ENCODE results near the gene HACD3. TPM values are rescaled to one million over a fixed set of nuclear protein-coding genes. Genes with fewer than 3 reads are reported as not detected.
A peak's percentile ranks its signal among the peaks of the same experiment; 100 is the strongest.
"Not testable (repeated sequence)": the region's sequence is repeated elsewhere in the genome, so short reads cannot be mapped to it uniquely, and the experiment has no call there.

The HACD3 gene
- total RNA-seq, 1 donor from 2014 or later: 46.0 TPM

DNA sequence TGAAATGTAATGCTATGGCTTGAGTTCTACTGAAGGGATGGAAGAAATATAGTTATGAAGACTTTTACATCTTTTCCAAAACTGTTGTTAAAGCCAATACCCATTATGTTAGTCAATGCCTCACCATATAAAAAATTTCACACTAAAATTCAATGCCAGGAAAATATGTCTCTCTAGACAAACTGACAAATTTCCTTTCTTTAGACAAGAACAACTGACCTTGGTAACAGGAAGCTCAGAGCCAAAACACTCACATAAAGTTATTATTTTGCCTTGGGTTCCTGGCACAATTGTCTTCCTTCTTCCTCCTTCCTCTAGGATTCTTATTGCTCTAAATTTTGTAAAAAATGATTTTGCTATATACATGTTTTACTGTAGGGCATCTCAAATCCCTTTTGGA, 54.0 kb downstream of the HACD3 start:
- no peak for DNase-seq (ENCODE audit: low spot score)
- H3K9me3 Mint-ChIP-seq: no peaks in the 10 kb centered on the region
- H3K4me3 Mint-ChIP-seq: no peak overlapping the region
- peak overlapping the region; percentile 74 for H3K27ac Mint-ChIP-seq
- peaks cover 25% of the 10 kb centered on the region for H3K4me1 Mint-ChIP-seq (ENCODE audit: low read depth)
- no peaks in the 10 kb centered on the region for H3K27me3 Mint-ChIP-seq (ENCODE audit: insufficient read depth)
- intact Hi-C loops (cut with micrococcal nuclease): no loop called here
- peaks cover 54% of the 10 kb centered on the region for H3K36me3 Mint-ChIP-seq (ENCODE audit: low read depth)

DNA sequence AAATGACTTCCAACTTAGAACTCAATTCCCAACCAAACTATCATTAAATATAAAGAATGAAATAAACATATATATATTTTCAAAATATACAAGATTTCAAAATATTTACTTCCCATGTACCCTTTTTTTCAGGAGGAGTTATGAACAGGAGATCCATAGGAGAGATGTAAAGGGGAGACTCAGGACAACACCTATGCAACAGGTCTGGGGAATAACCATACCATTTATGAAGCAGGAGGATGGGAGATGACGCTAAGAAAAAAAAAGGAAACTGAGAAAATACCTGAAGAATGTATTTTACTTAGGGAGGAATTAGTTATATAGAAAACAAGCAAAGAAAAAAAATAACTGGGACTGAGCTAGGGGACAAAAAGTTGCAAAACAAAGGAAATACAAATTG, 56.8 kb downstream of the HACD3 start:
- peaks cover 54% of the 10 kb centered on the region for H3K36me3 Mint-ChIP-seq (ENCODE audit: low read depth)
- intact Hi-C loops (cut with micrococcal nuclease): no loop called here
- no peak for DNase-seq (ENCODE audit: low spot score)

DNA sequence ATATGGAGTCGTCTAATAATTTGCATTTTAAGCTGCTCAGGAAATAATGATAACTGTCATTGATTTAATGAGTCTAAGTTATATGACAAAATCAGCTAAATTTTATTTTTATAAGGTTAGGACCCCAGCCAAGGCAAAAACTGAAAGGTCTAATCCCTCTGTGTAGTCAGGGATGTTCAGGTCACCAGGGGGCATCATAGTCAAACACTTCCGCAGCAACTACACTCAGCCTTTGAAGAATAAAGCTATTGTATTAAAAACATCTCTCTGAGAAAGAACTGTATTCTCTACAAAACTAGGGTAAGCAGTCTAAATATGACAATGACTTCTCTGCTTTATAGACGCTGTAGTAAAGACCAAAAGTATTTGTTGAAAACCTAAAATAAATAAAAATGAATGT, 65.7 kb downstream of the HACD3 start:
- H3K27ac Mint-ChIP-seq: no peak overlapping the region
- H3K36me3 Mint-ChIP-seq (ENCODE audit: low read depth): peaks cover 30% of the 10 kb centered on the region
- intact Hi-C loops (cut with micrococcal nuclease): no loop called here
- no peak overlapping the region for H3K4me3 Mint-ChIP-seq
- no peaks in the 10 kb centered on the region for H3K4me1 Mint-ChIP-seq (ENCODE audit: low read depth)
- H3K9me3 Mint-ChIP-seq: no peaks in the 10 kb centered on the region
- H3K27me3 Mint-ChIP-seq (ENCODE audit: insufficient read depth): no peaks in the 10 kb centered on the region
- DNase-seq (ENCODE audit: low spot score): no peak

More for the DNA sequence above, 56.8 kb downstream of the HACD3 start:
- Mint-ChIP-seq H3K9me3 (no peaks in the 10 kb centered on the region), H3K4me1 (ENCODE audit: low read depth) (peaks cover 25% of the 10 kb centered on the region), H3K4me3 (no peak overlapping the region), H3K27me3 (ENCODE audit: insufficient read depth) (no peaks in the 10 kb centered on the region), H3K27ac (no peak overlapping the region)

DNA sequence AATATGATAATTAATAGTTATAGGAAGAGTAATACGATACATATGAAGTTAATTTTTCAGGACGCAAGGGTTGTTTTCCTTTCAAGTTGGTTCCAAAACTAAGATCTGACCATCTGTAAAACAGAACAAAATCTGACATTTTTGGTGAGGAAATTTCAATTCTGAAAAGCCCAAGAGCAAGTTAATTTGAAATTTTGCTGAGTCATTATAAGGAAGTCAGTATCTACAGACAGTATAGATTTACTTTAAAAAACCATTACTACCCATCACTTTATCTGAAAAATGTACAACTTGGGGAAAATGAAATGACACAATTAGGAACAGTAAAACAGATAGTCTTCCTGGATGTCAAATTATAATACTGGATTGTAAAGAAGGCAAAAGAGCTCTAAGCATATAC, 68.2 kb downstream of the HACD3 start:
- Mint-ChIP-seq H3K4me3 (no peak overlapping the region), H3K27me3 (ENCODE audit: insufficient read depth) (no peaks in the 10 kb centered on the region), H3K27ac (no peak overlapping the region), H3K36me3 (ENCODE audit: low read depth) (peaks cover 20% of the 10 kb centered on the region), H3K4me1 (ENCODE audit: low read depth) (no peaks in the 10 kb centered on the region), H3K9me3 (no peaks in the 10 kb centered on the region)
- DNase-seq (ENCODE audit: low spot score): no peak
- intact Hi-C loops (cut with micrococcal nuclease): no loop called here

GRCh38 chr15:65599677-65600076, 69.4 kb downstream of the HACD3 start:
- Mint-ChIP-seq H3K9me3 (no peaks in the 10 kb centered on the region), H3K27ac (no peak overlapping the region), H3K36me3 (ENCODE audit: low read depth) (peaks cover 20% of the 10 kb centered on the region), H3K4me3 (no peak overlapping the region), H3K4me1 (ENCODE audit: low read depth) (no peaks in the 10 kb centered on the region), H3K27me3 (ENCODE audit: insufficient read depth) (no peaks in the 10 kb centered on the region)
- no peak for DNase-seq (ENCODE audit: low spot score)
- intact Hi-C loops (cut with micrococcal nuclease): no loop called here

GRCh38 chr15:65603134-65603533, 72.9 kb downstream of the HACD3 start:
- Mint-ChIP-seq H3K4me1 (ENCODE audit: low read depth) (peaks cover 9% of the 10 kb centered on the region), H3K27ac (no peak overlapping the region), H3K9me3 (no peaks in the 10 kb centered on the region), H3K36me3 (ENCODE audit: low read depth) (peaks cover 20% of the 10 kb centered on the region), H3K4me3 (no peak overlapping the region), H3K27me3 (ENCODE audit: insufficient read depth) (no peaks in the 10 kb centered on the region)
- no peak for DNase-seq (ENCODE audit: low spot score)
- intact Hi-C loops (cut with micrococcal nuclease): no loop called here

- Mint-ChIP-seq H3K27me3 (ENCODE audit: insufficient read depth) (no peaks in the 10 kb centered on the region), H3K4me3 (no peak overlapping the region), H3K27ac (no peak overlapping the region), H3K36me3 (ENCODE audit: low read depth) (peaks cover 15% of the 10 kb centered on the region), H3K4me1 (ENCODE audit: low read depth) (peaks cover 9% of the 10 kb centered on the region), H3K9me3 (no peaks in the 10 kb centered on the region)
- intact Hi-C loops (cut with micrococcal nuclease): no loop called here
- no peak for DNase-seq (ENCODE audit: low spot score)
Observed at GRCh38 chr15:65603559-65603958, 73.3 kb downstream of the HACD3 start.

DNA sequence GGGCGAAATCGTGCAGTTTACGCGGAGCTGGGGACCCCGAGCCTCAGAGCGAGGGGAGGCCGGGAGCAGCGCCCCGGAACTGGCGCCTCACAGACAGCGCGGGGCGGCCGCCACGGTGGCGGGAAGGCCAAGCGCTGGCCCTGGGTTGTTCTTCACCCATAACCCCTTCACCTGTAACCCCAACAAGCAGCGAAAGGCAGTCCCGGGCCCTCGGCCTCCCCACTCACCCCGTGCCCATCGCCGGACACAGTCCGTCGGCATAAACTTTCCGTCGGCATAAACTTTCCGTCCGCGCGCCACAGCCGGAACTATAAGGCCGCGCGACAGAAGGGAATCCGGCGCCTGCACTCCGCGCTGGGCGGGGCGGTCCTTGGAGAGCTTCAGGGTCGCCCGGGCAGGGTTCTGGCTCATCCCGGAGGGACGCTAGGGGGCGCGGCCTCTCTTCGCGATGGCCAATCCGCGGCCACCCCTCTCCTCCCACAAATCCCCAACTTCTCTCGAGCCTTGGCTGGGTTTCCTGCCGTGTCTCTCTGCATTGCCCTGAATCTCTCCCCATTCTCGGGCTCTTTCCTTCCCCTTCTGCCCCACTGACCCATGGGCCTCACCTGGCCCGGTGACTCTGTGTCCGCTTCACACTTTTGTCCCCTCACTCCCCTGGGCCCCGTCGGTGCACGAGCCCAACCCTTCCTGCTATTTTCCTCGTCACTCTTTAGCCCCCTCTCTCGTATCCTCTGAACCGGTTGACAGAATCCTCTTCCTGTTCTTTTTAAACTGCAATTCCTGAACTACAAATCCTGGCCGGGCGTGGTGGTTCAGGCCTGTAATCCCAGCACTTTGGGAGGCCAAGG, 80.8 kb downstream of the HACD3 start, which contains the start of gene INTS14:
TSS of gene INTS14 (minus strand) at position 261 of the 848 bp plus-strand sequence. CDS start 3,751 bp downstream, outside the sequence.
- peak within 1 kb of the TSS; percentile 90 for H3K4me3 Mint-ChIP-seq
- peak within 1 kb of the TSS; percentile 96 for H3K27ac Mint-ChIP-seq
- no peaks in the 10 kb centered on the region for H3K27me3 Mint-ChIP-seq (ENCODE audit: insufficient read depth)
- H3K36me3 Mint-ChIP-seq (ENCODE audit: low read depth): peaks cover 10% of the 10 kb centered on the region
- H3K9me3 Mint-ChIP-seq: peaks cover under 1% of the 10 kb centered on the region
- intact Hi-C loops (cut with micrococcal nuclease): loop anchor here (1.0 to 10.0 kb wide), 5 partner anchors 81 to 893 kb away; partner anchors contain the start of genes DIS3L, DPP8, HACD3 and RNU5B-1
- H3K4me1 Mint-ChIP-seq (ENCODE audit: low read depth): peaks cover 36% of the 10 kb centered on the region
- DNase-seq (ENCODE audit: low spot score): peak; percentile 89

DNA sequence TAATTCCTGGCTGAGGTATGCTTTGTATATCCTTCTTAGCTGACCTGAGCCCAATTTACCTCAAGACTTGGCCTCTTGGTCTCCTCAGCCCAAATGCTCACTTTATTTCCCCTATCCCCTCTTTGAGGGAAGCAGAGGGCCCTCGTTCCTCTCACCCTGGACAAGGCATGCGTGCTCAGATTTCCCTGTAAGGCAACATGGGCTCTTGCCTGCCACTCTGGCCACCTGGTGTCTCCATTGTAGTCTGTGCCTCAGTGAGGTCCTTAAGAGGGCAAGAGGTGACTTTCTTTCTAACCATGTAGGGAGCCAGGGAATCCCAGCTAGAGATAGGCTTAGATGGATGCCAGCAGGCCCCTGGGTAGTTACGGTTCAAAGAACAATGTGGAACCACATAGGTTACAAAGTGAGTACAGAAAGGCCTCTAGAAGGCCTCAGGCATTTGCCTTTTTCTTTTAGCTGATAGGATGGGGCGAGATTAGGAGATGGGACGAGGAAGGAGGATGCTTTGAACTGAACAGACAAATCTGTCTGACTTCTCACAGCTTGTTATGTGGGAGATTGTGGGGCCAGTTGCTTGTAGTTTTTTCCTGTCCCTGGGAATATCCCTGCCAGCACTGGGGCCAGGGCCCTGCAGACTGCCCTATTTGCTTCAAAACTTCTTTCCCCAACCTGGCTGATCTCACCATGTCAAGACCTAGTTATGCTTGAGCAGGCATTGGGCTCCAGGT, 81.8 kb downstream of the HACD3 start:
- Mint-ChIP-seq H3K4me3 (peak overlapping the region; percentile 90), H3K36me3 (ENCODE audit: low read depth) (peaks cover 8% of the 10 kb centered on the region), H3K9me3 (peaks cover 3% of the 10 kb centered on the region), H3K27ac (peak overlapping the region; percentile 96), H3K4me1 (ENCODE audit: low read depth) (peaks cover 35% of the 10 kb centered on the region), H3K27me3 (ENCODE audit: insufficient read depth) (no peaks in the 10 kb centered on the region)
- intact Hi-C loops (cut with micrococcal nuclease): loop anchor here (1.0 to 10.0 kb wide), 5 partner anchors 82 to 892 kb away; partner anchors contain the start of genes DIS3L, DPP8, HACD3 and RNU5B-1
- no peak for DNase-seq (ENCODE audit: low spot score)

GRCh38 chr15:65612616-65612946, 82.3 kb downstream of the HACD3 start:
- no peak for DNase-seq (ENCODE audit: low spot score)
- H3K36me3 Mint-ChIP-seq (ENCODE audit: low read depth): peaks cover 6% of the 10 kb centered on the region
- intact Hi-C loops (cut with micrococcal nuclease): loop anchor here (10.0 kb wide), 1 partner anchor 308 kb away; the partner anchor contains the start of gene RNU5B-1
- peaks cover 3% of the 10 kb centered on the region for H3K9me3 Mint-ChIP-seq
- no peak overlapping the region for H3K27ac Mint-ChIP-seq
- peaks cover 30% of the 10 kb centered on the region for H3K4me1 Mint-ChIP-seq (ENCODE audit: low read depth)
- H3K27me3 Mint-ChIP-seq (ENCODE audit: insufficient read depth): no peaks in the 10 kb centered on the region
- H3K4me3 Mint-ChIP-seq: peak overlapping the region; percentile 5

DNA sequence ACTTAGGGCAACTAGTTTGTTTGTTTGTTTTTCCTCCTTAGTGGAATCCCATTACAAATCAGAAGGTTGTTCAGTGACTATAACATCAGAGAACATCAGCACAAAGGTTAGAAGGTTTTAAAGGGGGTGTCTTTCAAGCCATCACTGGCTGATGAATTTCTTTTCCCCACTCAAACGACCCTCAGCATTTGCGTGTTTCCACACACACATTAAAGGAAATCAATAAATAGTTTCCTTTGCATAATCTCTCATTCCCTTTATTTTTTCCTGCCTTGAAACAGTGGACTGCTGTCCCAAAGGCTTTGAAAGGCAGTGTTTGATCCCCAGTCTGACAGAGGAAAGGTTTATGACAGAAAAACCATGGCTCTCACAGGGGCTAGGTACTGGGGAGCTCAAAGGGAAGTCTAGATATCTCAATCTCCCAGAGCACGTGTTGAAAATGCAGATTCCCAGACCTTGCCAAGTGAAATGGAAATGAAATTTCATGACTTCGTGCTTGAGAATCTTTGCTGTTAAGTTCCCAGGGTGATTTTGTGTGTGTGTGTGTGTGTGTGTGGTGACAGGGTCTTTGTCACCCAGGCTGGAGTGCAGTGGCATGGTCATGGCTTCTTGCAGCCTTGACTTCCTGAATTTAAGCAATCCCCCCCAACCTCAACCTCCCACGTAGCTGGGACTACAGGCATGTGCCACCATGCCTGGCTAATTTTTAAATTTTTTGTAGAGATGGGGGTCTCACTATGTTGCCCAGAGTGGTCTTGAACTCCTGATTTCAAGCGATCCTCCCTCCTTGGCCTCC, 82.9 kb downstream of the HACD3 start:
- no peak for DNase-seq (ENCODE audit: low spot score)
- intact Hi-C loops (cut with micrococcal nuclease): loop anchor here (10.0 kb wide), 1 partner anchor 308 kb away; the partner anchor contains the start of gene RNU5B-1
- no peak overlapping the region for H3K27ac Mint-ChIP-seq

GRCh38 chr15:65615887-65616286, 85.6 kb downstream of the HACD3 start:
- peaks cover 13% of the 10 kb centered on the region for H3K4me1 Mint-ChIP-seq (ENCODE audit: low read depth)
- not testable (repeated sequence) for H3K4me3 Mint-ChIP-seq; DNase-seq (ENCODE audit: low spot score); H3K27me3 Mint-ChIP-seq (ENCODE audit: insufficient read depth); H3K27ac Mint-ChIP-seq; H3K36me3 Mint-ChIP-seq (ENCODE audit: low read depth); H3K9me3 Mint-ChIP-seq
- intact Hi-C loops (cut with micrococcal nuclease): loop anchor here (10.0 kb wide), 1 partner anchor 311 kb away; the partner anchor contains the start of gene RNU5B-1

More for the DNA sequence above, 82.9 kb downstream of the HACD3 start:
- Mint-ChIP-seq H3K4me3 (no peak overlapping the region), H3K4me1 (ENCODE audit: low read depth) (peaks cover 27% of the 10 kb centered on the region), H3K36me3 (ENCODE audit: low read depth) (peaks cover 3% of the 10 kb centered on the region), H3K9me3 (peaks cover 3% of the 10 kb centered on the region), H3K27me3 (ENCODE audit: insufficient read depth) (no peaks in the 10 kb centered on the region)

Data from activated T-helper 1 cell treated with anti-CD3 and anti-CD28 coated beads, Interleukin-12 subunit alpha, Interleukin-12 subunit beta, Interleukin-2, Interleukin-4 antibody, amounts not matched to agents 30 ng/mL and 10 ng/mL and 1 ng/mL, durations not matched to agents 14 hours and 24 hours and 36 hours (primary cell).